ENCODE data around the gene NATD1. TPM values are rescaled to one million over a fixed set of nuclear protein-coding genes. Genes with fewer than 3 reads are reported as not detected.

The NATD1 gene
- total RNA-seq, 1 donor = 3.0 TPM

GRCh38 chr17:21239680-21240368 lies 13.4 kb downstream of the NATD1 start:
- peak; percentile 41 for DNase-seq (ENCODE audit: low read depth)
- peak; percentile 59 for TF ChIP-seq CTCF (IDR thresholded peaks at IDR 0.05; ENCODE audit: insufficient read depth, low read depth, low read length)

GRCh38 chr17:21235921-21236320 lies 17.3 kb downstream of the NATD1 start:
- DNase-seq (ENCODE audit: low read depth) = no peak
- TF ChIP-seq CTCF (IDR thresholded peaks at IDR 0.05; ENCODE audit: insufficient read depth, low read depth, low read length) = no peak

More at GRCh38 chr17:21239680-21240368, 13.4 kb downstream of the NATD1 start:
- no peak overlapping the region for H3K4me3 ChIP-seq (ENCODE audit: low read depth, low read length)

GRCh38 chr17:21233581-21234347 lies 19.4 kb downstream of the NATD1 start:
- no peak for TF ChIP-seq CTCF (IDR thresholded peaks at IDR 0.05; ENCODE audit: insufficient read depth, low read depth, low read length)
- DNase-seq (ENCODE audit: low read depth) = no peak
- H3K4me3 ChIP-seq (ENCODE audit: low read depth, low read length) = no peak overlapping the region

More at GRCh38 chr17:21235921-21236320, 17.3 kb downstream of the NATD1 start:
- H3K4me3 ChIP-seq (ENCODE audit: low read depth, low read length) = no peak overlapping the region

GRCh38 chr17:21232033-21232749 lies 21.0 kb downstream of the NATD1 start:
- no peak for TF ChIP-seq CTCF (IDR thresholded peaks at IDR 0.05; ENCODE audit: insufficient read depth, low read depth, low read length)
- no peak for DNase-seq (ENCODE audit: low read depth)
- no peak overlapping the region for H3K4me3 ChIP-seq (ENCODE audit: low read depth, low read length)

GRCh38 chr17:21231533-21231932 lies 21.7 kb downstream of the NATD1 start:
- TF ChIP-seq CTCF (IDR thresholded peaks at IDR 0.05; ENCODE audit: insufficient read depth, low read depth, low read length) = no peak
- DNase-seq (ENCODE audit: low read depth) = no peak
- no peak overlapping the region for H3K4me3 ChIP-seq (ENCODE audit: low read depth, low read length)

- DNase-seq (ENCODE audit: low read depth) = no peak
- no peak overlapping the region for H3K4me3 ChIP-seq (ENCODE audit: low read depth, low read length)
- TF ChIP-seq CTCF (IDR thresholded peaks at IDR 0.05; ENCODE audit: insufficient read depth, low read depth, low read length) = no peak
Observed at GRCh38 chr17:21228845-21229244, 24.4 kb downstream of the NATD1 start.
